ENCODE measurements around the gene FANCF.
"Not testable (repeated sequence)": the region's sequence is repeated elsewhere in the genome, so short reads cannot be mapped to it uniquely, and the experiment has no call there.

The FANCF gene, protein sequence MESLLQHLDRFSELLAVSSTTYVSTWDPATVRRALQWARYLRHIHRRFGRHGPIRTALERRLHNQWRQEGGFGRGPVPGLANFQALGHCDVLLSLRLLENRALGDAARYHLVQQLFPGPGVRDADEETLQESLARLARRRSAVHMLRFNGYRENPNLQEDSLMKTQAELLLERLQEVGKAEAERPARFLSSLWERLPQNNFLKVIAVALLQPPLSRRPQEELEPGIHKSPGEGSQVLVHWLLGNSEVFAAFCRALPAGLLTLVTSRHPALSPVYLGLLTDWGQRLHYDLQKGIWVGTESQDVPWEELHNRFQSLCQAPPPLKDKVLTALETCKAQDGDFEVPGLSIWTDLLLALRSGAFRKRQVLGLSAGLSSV

GRCh38 chr11:22625448-22626287, at the start of gene FANCF:
Gene FANCF, minus strand, starts transcription at chr11:22625823. Its CDS starts 13 bp downstream, at chr11:22625810.
- DNase-seq (ENCODE audit: low read depth in 2 of 2), result peak; percentile 99

DNA sequence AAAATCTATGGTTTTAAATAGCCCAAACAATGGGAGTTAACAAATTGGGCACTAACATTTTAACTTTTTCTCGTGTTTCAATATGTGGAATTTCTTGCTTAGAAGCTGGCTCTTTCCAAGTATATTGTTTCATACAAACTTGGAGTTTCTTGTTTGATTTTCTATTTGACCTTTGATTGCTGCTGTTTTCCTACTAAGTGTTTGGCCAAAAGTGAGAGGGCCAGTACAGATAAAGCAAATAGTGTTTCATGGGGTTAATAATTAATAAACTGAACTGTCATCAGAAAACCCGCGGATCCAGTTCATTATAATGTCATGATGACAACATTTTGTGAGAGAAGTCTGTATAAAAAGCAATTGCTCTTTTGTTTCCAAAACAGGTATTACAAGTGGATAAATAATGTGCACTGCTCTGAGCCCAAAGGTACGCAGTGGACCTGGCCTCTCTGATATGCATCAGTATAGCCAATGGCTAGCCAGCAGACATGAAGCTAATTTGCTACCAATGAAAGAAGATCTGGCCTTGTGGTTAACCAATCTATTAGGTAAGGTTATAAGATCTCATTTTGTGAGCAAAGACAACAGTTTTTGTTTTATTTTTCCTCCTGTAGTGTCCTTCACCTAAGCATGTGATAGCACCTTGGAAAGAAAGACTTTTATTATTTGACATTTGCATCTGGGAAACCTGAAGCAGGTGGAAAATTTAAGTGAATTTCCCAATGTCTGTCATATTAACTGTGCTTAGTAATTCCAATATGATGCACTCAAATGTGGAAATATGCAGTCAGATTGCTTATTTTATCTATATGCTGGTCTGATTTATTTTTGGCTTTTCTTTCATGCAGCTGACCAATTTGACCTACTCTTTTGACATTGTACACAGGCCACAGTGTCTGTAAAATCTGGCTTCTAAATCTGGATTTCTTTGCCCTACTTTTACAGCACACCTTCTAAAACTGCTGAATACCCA, 49.1 kb upstream of the FANCF start:
- DNase-seq (ENCODE audit: low read depth in 2 of 2), result no peak

- DNase-seq (ENCODE audit: low read depth in 2 of 2), result no peak
Observed at GRCh38 chr11:22671751-22672150, 46.1 kb upstream of the FANCF start.

- no peak for DNase-seq (ENCODE audit: low read depth in 2 of 2)
Observed at GRCh38 chr11:22670830-22671229, 45.2 kb upstream of the FANCF start.

DNA sequence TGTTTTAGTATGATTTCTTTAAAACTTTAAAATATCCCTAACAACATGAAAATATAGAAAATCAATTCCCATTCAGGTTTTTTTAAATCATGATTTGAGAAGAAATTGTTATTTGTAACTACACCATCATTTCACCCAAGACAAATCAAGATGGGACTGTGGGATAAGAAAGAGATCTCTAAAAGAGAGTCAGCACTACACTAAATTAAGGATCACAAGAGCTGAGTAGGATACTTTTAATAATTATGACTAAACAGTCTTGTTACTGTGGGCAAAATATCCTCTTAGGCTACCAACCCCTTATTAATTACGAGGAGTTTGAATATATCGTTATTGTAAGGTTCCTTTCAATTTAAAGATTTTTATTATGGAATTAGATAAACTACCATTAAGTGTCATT, 43.7 kb upstream of the FANCF start:
- no peak for DNase-seq (ENCODE audit: low read depth in 2 of 2)

DNA sequence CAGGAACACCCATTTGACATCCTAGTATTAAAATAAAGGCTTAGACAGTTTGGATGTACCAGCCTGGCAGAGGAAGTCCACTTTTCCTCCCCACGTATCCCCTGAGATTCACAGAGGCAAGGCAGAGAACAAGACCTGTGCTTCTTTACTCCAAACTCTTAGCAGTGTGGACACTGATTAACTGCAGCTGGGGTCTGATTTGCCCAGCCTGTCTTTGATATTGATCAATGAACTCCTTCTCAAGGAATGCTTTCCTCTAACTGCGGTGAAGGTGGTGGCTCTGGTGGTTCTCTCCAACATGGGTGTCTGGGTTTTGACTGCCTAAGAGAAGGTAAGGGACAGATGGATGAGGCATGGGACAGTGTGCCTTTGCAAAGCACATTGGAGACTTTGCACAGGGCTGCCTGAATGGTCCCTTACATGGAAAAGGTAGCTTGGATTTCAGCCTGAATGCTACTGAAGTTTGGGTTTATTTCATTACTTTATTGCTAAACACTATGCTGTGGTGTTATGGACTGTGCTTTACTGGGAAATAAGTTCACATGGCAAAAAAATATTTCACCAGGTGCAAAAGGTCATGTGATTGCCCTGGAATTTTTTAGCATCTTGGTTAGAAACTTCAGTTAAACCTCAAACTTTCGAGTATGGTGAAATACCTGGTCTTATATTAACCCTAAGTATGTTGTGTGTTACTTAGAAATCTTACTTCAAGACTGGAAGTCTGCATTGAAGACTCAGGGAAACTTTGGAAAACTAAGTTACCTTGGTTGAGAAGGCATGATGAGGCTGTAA, 42.6 kb upstream of the FANCF start:
- DNase-seq (ENCODE audit: low read depth in 2 of 2), result no peak

GRCh38 chr11:22666688-22667439, 41.2 kb upstream of the FANCF start:
- DNase-seq (ENCODE audit: low read depth in 2 of 2), result peak in 1 of 2 experiments; percentile 7

GRCh38 chr11:22666325-22666687, 40.7 kb upstream of the FANCF start, which contains the start of gene GAS2:
Gene GAS2, plus strand, starts transcription at chr11:22666611. Its CDS starts 8,259 bp downstream, at chr11:22674870.
- no peak for DNase-seq (ENCODE audit: low read depth in 2 of 2)

GRCh38 chr11:22659783-22660182, 34.2 kb upstream of the FANCF start:
- DNase-seq (ENCODE audit: low read depth in 2 of 2), result no peak

DNA sequence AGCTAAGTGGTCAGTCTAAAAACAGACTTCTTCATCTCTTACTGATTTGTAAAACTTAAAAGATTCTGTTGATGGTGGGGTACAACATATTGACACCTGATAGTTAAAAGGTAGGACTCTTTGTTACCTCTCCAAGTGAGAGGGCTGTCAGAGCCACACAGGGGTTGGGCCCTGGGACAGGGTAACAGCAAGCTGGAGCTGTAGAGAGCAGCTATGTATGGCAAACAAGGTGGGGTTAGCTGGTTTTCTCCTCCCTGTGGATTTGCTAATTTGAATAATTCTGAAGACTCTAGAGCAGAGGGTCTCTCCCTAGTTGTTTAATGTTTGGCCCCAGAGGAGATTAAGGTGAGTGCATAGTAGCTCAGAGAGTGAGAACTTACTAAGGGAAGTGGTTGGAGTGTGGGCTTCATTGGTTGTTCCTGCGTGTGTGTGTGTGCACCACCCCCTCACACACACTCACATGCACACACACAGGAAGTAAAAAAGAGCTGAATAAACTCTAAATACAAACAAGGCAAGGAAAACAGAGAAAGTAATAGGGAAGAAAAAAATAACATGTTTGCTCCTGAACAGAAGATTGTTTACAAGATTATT, 31.6 kb upstream of the FANCF start:
- DNase-seq (ENCODE audit: low read depth in 2 of 2), result no peak

- DNase-seq (ENCODE audit: low read depth in 2 of 2), result peak; percentile 7 to 15
Observed at GRCh38 chr11:22656130-22656529, 30.5 kb upstream of the FANCF start.

GRCh38 chr11:22652346-22652745, 26.7 kb upstream of the FANCF start:
- not testable (repeated sequence) for DNase-seq (ENCODE audit: low read depth in 2 of 2)

- no peak for DNase-seq (ENCODE audit: low read depth in 2 of 2)
Observed at GRCh38 chr11:22641559-22641958, 15.9 kb upstream of the FANCF start.

DNA sequence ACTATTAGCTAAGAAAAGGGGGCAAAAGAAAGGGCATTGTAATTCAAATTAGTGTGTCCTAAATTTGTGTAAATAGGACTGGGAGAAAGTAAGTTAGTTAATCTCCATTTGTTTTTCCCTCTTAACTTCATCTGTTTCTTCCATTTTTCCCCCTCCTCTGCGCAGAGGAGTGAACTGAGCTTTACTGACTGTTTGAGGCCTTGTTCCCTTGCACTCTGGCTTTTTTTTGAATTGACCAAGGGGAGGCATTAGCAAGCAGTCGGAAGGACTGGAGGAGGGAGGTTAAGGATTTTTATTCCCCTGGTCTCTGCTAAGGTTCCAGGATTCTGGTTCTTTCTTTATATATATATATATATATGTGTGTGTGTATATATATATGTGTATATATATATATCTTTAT, 15.2 kb upstream of the FANCF start:
- no peak for DNase-seq (ENCODE audit: low read depth in 2 of 2)

GRCh38 chr11:22635689-22636088, 10.1 kb upstream of the FANCF start:
- DNase-seq (ENCODE audit: low read depth in 2 of 2), result no peak

DNA sequence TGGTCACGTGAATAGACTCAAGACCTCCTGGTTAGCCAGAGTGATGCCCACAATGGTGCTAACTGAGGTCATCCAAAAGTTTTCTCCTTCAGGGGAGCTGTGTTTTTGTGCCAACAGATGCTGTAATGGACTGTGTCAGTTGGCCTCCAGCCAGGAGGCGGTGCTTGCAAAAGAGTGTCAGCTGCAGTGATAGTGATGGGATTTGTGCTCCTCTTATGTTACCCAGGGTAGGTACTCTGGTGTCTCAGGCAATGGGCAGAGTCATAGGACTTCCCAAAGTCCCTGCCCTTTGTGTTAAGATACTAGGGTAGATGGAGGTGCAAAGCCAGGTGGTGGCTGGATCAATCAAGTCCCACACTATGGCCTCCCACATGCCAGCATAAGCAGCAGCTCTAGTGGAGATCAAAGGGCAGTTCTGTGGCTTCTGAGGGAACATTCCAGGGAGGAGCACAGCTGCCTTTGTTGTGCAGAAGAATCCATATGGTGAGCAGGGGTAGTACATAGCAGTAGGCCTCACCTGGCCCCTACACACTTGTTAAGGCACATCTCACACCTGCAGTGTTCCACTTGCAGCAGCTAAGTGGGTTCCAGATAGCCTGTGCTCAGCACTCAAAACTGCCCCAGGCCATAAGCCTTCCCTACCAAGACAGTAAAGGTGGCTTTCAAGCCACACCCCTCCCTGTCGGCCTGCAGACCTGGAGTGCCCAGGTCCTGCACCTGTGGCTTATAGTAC, 9.4 kb upstream of the FANCF start:
- no peak for DNase-seq (ENCODE audit: low read depth in 2 of 2)

GRCh38 chr11:22633354-22633902, 7.8 kb upstream of the FANCF start:
- no peak for DNase-seq (ENCODE audit: low read depth in 2 of 2)

DNA sequence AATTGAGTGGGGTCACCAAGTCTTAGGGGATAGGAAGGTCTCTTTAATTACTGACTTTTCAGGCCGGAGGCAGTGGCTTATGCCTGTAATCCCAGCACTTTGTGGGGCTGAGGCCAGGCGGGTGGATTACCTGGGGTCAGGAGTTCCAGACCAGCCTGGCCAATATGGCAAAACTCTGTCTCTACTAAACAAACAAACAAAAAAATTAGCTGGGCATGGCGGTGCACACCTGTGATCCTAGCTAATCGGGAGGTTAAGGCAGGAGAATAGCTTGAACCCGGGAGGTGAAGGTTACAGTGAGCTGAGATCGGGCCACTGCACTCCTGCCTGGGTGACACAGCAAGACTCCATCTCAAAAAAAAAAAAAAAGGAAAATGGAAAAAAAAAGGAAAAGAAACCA, 1.8 kb upstream of the FANCF start:
- no peak for DNase-seq (ENCODE audit: low read depth in 2 of 2)
